Measurements from ENCODE around the gene MGST2. TPM values are rescaled to one million over a fixed set of nuclear protein-coding genes. Genes with fewer than 3 reads are reported as not detected.
A peak's percentile ranks its signal among the peaks of the same experiment; 100 is the strongest.

Gene MGST2
- total and polyA plus RNA-seq, 4 donors = 69.6 to 170 (median 90.7) TPM

- TF ChIP-seq CTCF (IDR thresholded peaks at IDR 0.05; ENCODE audit: low read depth, low read length, missing input control) = peak; percentile 87
- TF ChIP-seq NR2F2 (IDR thresholded peaks at IDR 0.05) = no peak
- no peak for TF ChIP-seq EGR1 (IDR thresholded peaks at IDR 0.05; ENCODE audit: low read depth in 2 of 2)
These were observed 8.8 kb upstream of the MGST2 start (continued) for GRCh38 chr4:139656614-139657486.

- no peaks in the 10 kb centered on the region for H3K9me3 ChIP-seq (ENCODE audit: control insufficient read depth in 4 of 4, low read length in 3 of 4)
- no peaks in the 10 kb centered on the region for H3K36me3 ChIP-seq (ENCODE audit: control insufficient read depth in 4 of 4, insufficient read depth in 3 of 4, low read depth in 1 of 4, low read length in 3 of 4)
- 83% methylated on average over 4 of the region's 4 CpGs for WGBS
- peaks cover 6 to 27% (median 20%) of the 10 kb centered on the region in 4 donors for H3K4me1 ChIP-seq (ENCODE audit: control insufficient read depth in 4 of 4, insufficient read depth in 4 of 4, low read length in 3 of 4)
- H3K4me3 ChIP-seq (ENCODE audit: low read depth in 1 of 3, low read length in 3 of 3) = no peak overlapping the region
- no peak for DNase-seq (ENCODE audit: low spot score)
- no peaks in the 10 kb centered on the region for H3K27me3 ChIP-seq (ENCODE audit: control insufficient read depth in 4 of 4, insufficient read depth in 4 of 4, low read length in 3 of 4)
- peak overlapping the region in 1 of 2 donors; percentile 42 for H3K27ac ChIP-seq (ENCODE audit: low read depth in 1 of 2, low read length in 2 of 2)
- no peak overlapping the region for H3K9ac ChIP-seq (ENCODE audit: low read depth in 1 of 2, low read length in 2 of 2)
- no peak for TF ChIP-seq EGR1 (IDR thresholded peaks at IDR 0.05; ENCODE audit: low read depth in 2 of 2)
- no peak for TF ChIP-seq NR2F2 (IDR thresholded peaks at IDR 0.05)
- TF ChIP-seq SP1 (IDR thresholded peaks at IDR 0.05) = no peak
- TF ChIP-seq HNF4A (conservative IDR thresholded peaks at IDR 0.05) = no peak
- TF ChIP-seq FOXA2 (IDR thresholded peaks at IDR 0.05) = no peak
- TF ChIP-seq ZBTB33 (IDR thresholded peaks at IDR 0.05) = no peak
- TF ChIP-seq CTCF (IDR thresholded peaks at IDR 0.05; ENCODE audit: low read depth, low read length, missing input control) = no peak
- no peak for TF ChIP-seq FOXA1 (IDR thresholded peaks at IDR 0.05)
- no peak for TF ChIP-seq ATF3 (IDR thresholded peaks at IDR 0.05)
- no peak for TF ChIP-seq YY1 (IDR thresholded peaks at IDR 0.05)
- TF ChIP-seq HNF4G (IDR thresholded peaks at IDR 0.05) = no peak
- TF ChIP-seq REST (IDR thresholded peaks at IDR 0.05) = no peak
- TF ChIP-seq MAX (IDR thresholded peaks at IDR 0.05) = no peak
- TF ChIP-seq JUND (IDR thresholded peaks at IDR 0.05) = no peak
- no peak for TF ChIP-seq RXRA (IDR thresholded peaks at IDR 0.05)
- no peak for TF ChIP-seq RAD21 (IDR thresholded peaks at IDR 0.05)
These were observed 7.4 kb upstream of the MGST2 start for GRCh38 chr4:139658185-139658584.
